GM12872 (cell line): Measurements from ENCODE around the gene REN.

Source experiments
- CTCF ChIP-seq: IDR thresholded peaks from 3 replicates; pipeline ENCODE4 v1.5.1; 2011; ENCODE audit warnings: low read depth, mild to moderate bottlenecking, low read length, moderate library complexity; ENCODE audit not compliant: insufficient read depth

REN gene

GRCh38 chr1:204108312-204109141 is 57.6 kb downstream of the REN start:
- TF ChIP-seq CTCF = no peak

DNA sequence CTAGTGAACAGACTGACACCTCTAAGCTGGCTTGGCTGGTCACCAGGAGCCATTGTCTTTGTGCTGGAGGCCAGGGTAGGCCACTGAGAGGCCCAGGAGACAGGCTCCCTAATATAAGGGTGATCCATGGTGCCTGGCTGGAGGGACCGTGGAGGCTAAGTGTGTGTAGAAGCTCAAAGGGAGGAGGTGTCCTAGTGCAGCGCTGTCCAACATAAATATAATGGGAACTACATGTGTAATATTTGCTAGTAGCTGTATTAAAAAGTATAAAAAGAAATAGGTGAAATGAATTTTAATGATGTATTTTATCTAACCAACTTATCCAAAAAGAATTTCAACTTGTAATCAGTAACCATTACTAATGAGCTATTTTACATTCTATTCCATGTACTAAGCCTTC is 58.2 kb downstream of the REN start:
- TF ChIP-seq CTCF = no peak

- no peak for TF ChIP-seq CTCF
Observed at GRCh38 chr1:204106825-204107224, 59.3 kb downstream of the REN start.

DNA sequence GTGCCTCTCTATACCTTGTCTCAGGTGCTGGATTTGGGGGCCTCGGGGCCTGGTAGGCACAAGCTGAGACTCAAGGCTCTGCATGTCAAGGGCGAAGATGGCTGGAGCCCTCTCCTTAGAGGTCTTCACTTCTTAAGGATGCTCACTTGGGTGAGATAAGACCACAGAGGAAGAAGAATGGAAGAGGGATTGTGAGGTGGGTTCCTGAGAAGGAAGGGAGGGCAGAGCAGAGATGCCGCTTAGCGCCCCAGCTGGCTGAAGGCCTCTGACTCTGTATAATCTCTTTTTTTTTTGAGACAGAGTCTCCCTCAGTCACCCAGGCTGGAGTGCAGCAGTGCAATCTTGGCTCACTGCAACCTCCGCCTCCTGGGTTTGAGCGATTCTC is 61.0 kb downstream of the REN start:
- no peak for TF ChIP-seq CTCF
